ENCODE data around the gene NUCKS1.

GRCh38 chr1:205774198-205775014 is 24.4 kb upstream of the NUCKS1 start:
- TF ChIP-seq CTCF (IDR thresholded peaks at IDR 0.05; ENCODE audit: low read depth, low read length) (no peak), POLR2A (IDR thresholded peaks at IDR 0.05; ENCODE audit: extremely low read depth, insufficient read length) (no peak)

Measured in NB4 (cell line).